Transverse colon (tissue), 4 donors: ENCODE measurements around the gene MAGEB1. TPM values are rescaled to one million over a fixed set of nuclear protein-coding genes. Genes with fewer than 3 reads are reported as not detected.

Experiments used
- DNase-seq: peaks from one replicate; pipeline ENCODE4 v3.0.0-alpha.2; 2019
- H3K27ac ChIP-seq, 4 donors: fragments of 200-600 bp; sonication (generic); 2 replicates each; pipeline ENCODE4 v1.5.1; 2016 to 2018; ENCODE audit warnings: inconsistent platforms in 4 of 4
- H3K27me3 ChIP-seq: fragments of 200-600 bp; sonication (generic); 2 replicates; pipeline ENCODE4 v1.5.1; 2017; ENCODE audit warnings: inconsistent platforms
- H3K36me3 ChIP-seq, 4 donors: fragments of 200-600 bp; sonication (generic); 2 replicates each; pipeline ENCODE4 v1.5.1; 2017 to 2019; ENCODE audit warnings: inconsistent platforms in 4 of 4
- H3K4me1 ChIP-seq, 4 donors: fragments of 200-600 bp; sonication (generic); 2 replicates each; pipeline ENCODE4 v1.5.1; 2017 to 2020; ENCODE audit warnings: inconsistent platforms in 4 of 4
- H3K4me3 ChIP-seq, 4 donors: fragments of 200-600 bp; sonication (generic); 1 replicate in 1 of 4; 2 replicates in 3 of 4; pipeline versions ENCODE4 v1.5.1 to v1.6.1; 2017 to 2019; ENCODE audit warnings: inconsistent platforms in 4 of 4
- H3K9me3 ChIP-seq, 2 donors: fragments of 200-600 bp; sonication (generic); 2 replicates each; pipeline ENCODE4 v1.5.1; 2017 to 2019; ENCODE audit warnings: inconsistent platforms in 2 of 2
- CTCF ChIP-seq, 5 experiments: fragments of 200-600 bp in 3 of 5; fragments of 450-650 bp in 2 of 5; sonication (generic) in 3 of 5; IDR thresholded peaks; 1 replicate in 2 of 5; 2 replicates in 3 of 5; pipeline ENCODE4 v1.5.1; 2016 to 2017; ENCODE audit warnings: antibody characterized with exemption in 5 of 5, inconsistent platforms in 3 of 5, mild to moderate bottlenecking in 2 of 5, moderate library complexity in 1 of 5
- EP300 ChIP-seq: sonication (generic); formaldehyde crosslinking; IDR thresholded peaks from one replicate; pipeline ENCODE4 v1.6.1; 2017; ENCODE audit warnings: antibody characterized with exemption, low read depth
- POLR2A ChIP-seq: fragments of 450-650 bp; IDR thresholded peaks from one replicate; pipeline ENCODE4 v1.6.1; 2016; ENCODE audit warnings: antibody characterized with exemption, mild to moderate bottlenecking, moderate library complexity
- POLR2AphosphoS5 ChIP-seq, 3 donors: sonication (generic); formaldehyde crosslinking; IDR thresholded peaks; one replicate each; pipeline ENCODE4 v1.6.1; 2016; ENCODE audit warnings: antibody characterized with exemption in 3 of 3
- WGBS, 2 donors: methylation state at CpG; one replicate each; pipeline ENCODE4 v1.1.5; 2018; ENCODE audit warnings: low coverage in 1 of 2; 5-methylcytosine and 5-hydroxymethylcytosine counted together
- in situ Hi-C, 4 donors: fragments of 200-750 bp; cut with MboI; loops; one replicate each; pipeline versions ENCODE4 v1.15.0 to v1.15.1; 2017; ENCODE audit warnings: low sequenced_read_pairs in 3 of 4, low pct_ligation_motif_present in 1 of 4, low pct_unique_long_range_greater_than_20kb in 1 of 4
- intact Hi-C: fragments of 100-400 bp; cut with DNase I; formaldehyde crosslinking; loops from one replicate; pipeline ENCODE4 v1.15.1; 2023; ENCODE audit warnings: low total_unique reads
- total RNA-seq, 4 donors: library from RNA; depleted of rRNA; stranded (reverse); fragments of >200 nt; gene quantifications; one replicate each; pipeline ENCODE4 v1.1.0, GENCODE V29; 2016

MAGEB1 gene
- not detected for total RNA-seq

- no peaks in the 10 kb centered on the region for H3K36me3 ChIP-seq
- no peaks in the 10 kb centered on the region for H3K27me3 ChIP-seq
- intact Hi-C loops: no loop called here
- no peak within 1 kb of the TSS for H3K27ac ChIP-seq
- in situ Hi-C loops: loop anchor here in 1 of 4 donors (25.0 kb wide), 1 partner anchor 90 kb away; no protein-coding TSS in a partner anchor
- no peak for DNase-seq
- no peaks in the 10 kb centered on the region for H3K9me3 ChIP-seq
- TF ChIP-seq POLR2A: no peak
- no peak for TF ChIP-seq POLR2AphosphoS5 (IDR thresholded peaks at IDR 0.05)
- no peak for TF ChIP-seq CTCF (IDR thresholded peaks at IDR 0.05)
- no peak for TF ChIP-seq EP300
- WGBS, 2 donors: 92% methylated on average over 33 of the region's 38 CpGs; no CpG with 5 or more reads in 1 of the 2 donors
- no peak within 1 kb of the TSS for H3K4me3 ChIP-seq
- H3K4me1 ChIP-seq: no peaks in the 10 kb centered on the region
Measured at GRCh38 chrX:30246769-30247489, at the start of gene MAGEB1. Gene MAGEB1, plus strand, starts transcription at chrX:30247146. Its CDS starts 3,348 bp downstream, at chrX:30250494.

GRCh38 chrX:30212172-30212571, 34.8 kb upstream of the MAGEB1 start:
- Histone ChIP-seq H3K27ac (no peak overlapping the region), H3K27me3 (no peaks in the 10 kb centered on the region), H3K9me3 (no peaks in the 10 kb centered on the region), H3K36me3 (no peaks in the 10 kb centered on the region), H3K4me1 (no peaks in the 10 kb centered on the region), H3K4me3 (no peak overlapping the region)
- in situ Hi-C loops: no loop called here
- TF ChIP-seq CTCF (IDR thresholded peaks at IDR 0.05) (no peak), POLR2A (no peak), POLR2AphosphoS5 (IDR thresholded peaks at IDR 0.05) (no peak), EP300 (no peak)
- WGBS, 2 donors: 91 to 100% methylated on average over 1 to 2 of the region's 2 CpGs
- no peak for DNase-seq
- intact Hi-C loops: no loop called here

- intact Hi-C loops (no loop called here), in situ Hi-C loops (no loop called here)
- Histone ChIP-seq H3K9me3 (no peaks in the 10 kb centered on the region), H3K4me1 (no peaks in the 10 kb centered on the region), H3K4me3 (no peak within 1 kb of the TSS), H3K36me3 (no peaks in the 10 kb centered on the region), H3K27me3 (no peaks in the 10 kb centered on the region), H3K27ac (no peak within 1 kb of the TSS)
- DNase-seq: no peak
- TF ChIP-seq POLR2AphosphoS5 (IDR thresholded peaks at IDR 0.05): no peak
- no peak for TF ChIP-seq EP300
- no peak for TF ChIP-seq CTCF (IDR thresholded peaks at IDR 0.05)
- TF ChIP-seq POLR2A: no peak
- 84% methylated on average over 29 of the region's 29 CpGs; no CpG with 5 or more reads in 1 of the 2 donors for WGBS, 2 donors
Measured at GRCh38 chrX:30215357-30215843, 31.5 kb upstream of the MAGEB1 start, which contains the start of gene MAGEB2. Gene MAGEB2, plus strand, starts transcription at chrX:30215563. Its CDS starts 3,018 bp downstream, at chrX:30218581.

GRCh38 chrX:30217465-30217864, 29.5 kb upstream of the MAGEB1 start:
- Histone ChIP-seq H3K4me3 (no peak overlapping the region), H3K4me1 (no peaks in the 10 kb centered on the region), H3K27me3 (no peaks in the 10 kb centered on the region), H3K27ac (no peak overlapping the region), H3K36me3 (no peaks in the 10 kb centered on the region), H3K9me3 (no peaks in the 10 kb centered on the region)
- WGBS, 2 donors: 75% methylated on average over 1 of the region's 1 CpG; no CpG with 5 or more reads in 1 of the 2 donors
- in situ Hi-C loops (no loop called here), intact Hi-C loops (no loop called here)
- no peak for DNase-seq
- TF ChIP-seq CTCF (IDR thresholded peaks at IDR 0.05) (no peak), POLR2A (no peak), POLR2AphosphoS5 (IDR thresholded peaks at IDR 0.05) (no peak), EP300 (no peak)
